GM23338 (cell line): Measurements from ENCODE around the gene KRTAP12-1. TPM values are rescaled to one million over a fixed set of nuclear protein-coding genes. Genes with fewer than 3 reads are reported as not detected.

Experiments used
- ATAC-seq: fragments of 200-7000 bp; cut with Tn5 transposase; 3 replicates; pipeline ENCODE4 v1.9.1; 2020
- DNase-seq: peaks from one replicate; pipeline ENCODE4 v3.0.0-alpha.2; 2015; ENCODE audit warnings: low spot score
- H2AFZ ChIP-seq: fragments of 200-600 bp; sonication (generic); 2 replicates; pipeline ENCODE4 v1.8.0; 2016; ENCODE audit warnings: antibody characterized with exemption, mild to moderate bottlenecking, moderate library complexity
- H3F3A ChIP-seq: fragments of 200-600 bp; sonication (generic); replicated peaks from 2 replicates; pipeline ENCODE4 v1.8.0; 2017; ENCODE audit warnings: antibody characterized with exemption, mixed run types, low read depth
- H3K27ac ChIP-seq: fragments of 200-600 bp; sonication (generic); 2 replicates; pipeline ENCODE4 v1.6.1; 2016; ENCODE audit warnings: low read depth
- H3K27me3 ChIP-seq: fragments of 200-600 bp; sonication (generic); 2 replicates; pipeline ENCODE4 v1.8.0; 2016; ENCODE audit warnings: mild to moderate bottlenecking, mixed run types, moderate library complexity; ENCODE audit not compliant: insufficient read depth
- H3K36me3 ChIP-seq: fragments of 200-600 bp; sonication (generic); 2 replicates; pipeline ENCODE4 v1.8.0; 2016; ENCODE audit warnings: mild to moderate bottlenecking; ENCODE audit not compliant: insufficient read depth
- H3K4me1 ChIP-seq: fragments of 200-600 bp; sonication (generic); 2 replicates; pipeline ENCODE4 v1.8.0; 2016; ENCODE audit warnings: mild to moderate bottlenecking, moderate library complexity; ENCODE audit not compliant: insufficient read depth
- H3K4me2 ChIP-seq: fragments of 200-600 bp; sonication (generic); 2 replicates; pipeline ENCODE4 v1.7.1; 2017; ENCODE audit warnings: mixed run types
- H3K4me3 ChIP-seq: fragments of 200-600 bp; sonication (generic); 2 replicates; pipeline ENCODE4 v1.6.1; 2016; ENCODE audit warnings: mixed run types
- H3K79me2 ChIP-seq: fragments of 200-600 bp; sonication (generic); replicated peaks from 2 replicates; pipeline ENCODE4 v1.8.0; 2017; ENCODE audit warnings: mild to moderate bottlenecking; ENCODE audit not compliant: insufficient read depth
- H3K9me2 ChIP-seq: fragments of 200-600 bp; sonication (generic); 2 replicates; pipeline ENCODE4 v1.8.0; 2017; ENCODE audit not compliant: insufficient read depth
- H4K20me1 ChIP-seq: fragments of 200-600 bp; sonication (generic); replicated peaks from 2 replicates; pipeline ENCODE4 v1.8.0; 2017; ENCODE audit warnings: mild to moderate bottlenecking; ENCODE audit not compliant: insufficient read depth
- H3K27ac Mint-ChIP-seq: 2 replicates; pipeline ENCODE4 v1.8.0; 2020; ENCODE audit warnings: inconsistent platforms, mild to moderate bottlenecking, moderate library complexity, mixed read lengths
- H3K27me3 Mint-ChIP-seq: 3 replicates; pipeline ENCODE4 v1.8.0; 2022; ENCODE audit warnings: low read depth, mild to moderate bottlenecking, moderate library complexity, mixed read lengths, inconsistent platforms; ENCODE audit not compliant: insufficient read depth, poor library complexity
- H3K36me3 Mint-ChIP-seq: 3 replicates; pipeline ENCODE4 v1.8.0; 2021; ENCODE audit warnings: low read depth, mild to moderate bottlenecking, inconsistent platforms, moderate library complexity, mixed read lengths
- H3K4me1 Mint-ChIP-seq: 3 replicates; pipeline ENCODE4 v1.8.0; 2020; ENCODE audit warnings: mild to moderate bottlenecking, inconsistent platforms, mixed read lengths
- H3K4me3 Mint-ChIP-seq: 3 replicates; pipeline ENCODE4 v1.8.0; 2021; ENCODE audit warnings: moderate library complexity, mild to moderate bottlenecking, inconsistent platforms, mixed read lengths
- H3K9me3 Mint-ChIP-seq: 3 replicates; pipeline ENCODE4 v1.8.0; 2020; ENCODE audit warnings: moderate library complexity, mild to moderate bottlenecking, inconsistent platforms, mixed read lengths
- ETS1 ChIP-seq: IDR thresholded peaks from 2 replicates; pipeline ENCODE4 v1.6.1; 2016; ENCODE audit warnings: antibody characterized with exemption
- EZH2 ChIP-seq: fragments of 200-600 bp; sonication (generic); IDR thresholded peaks from one replicate; pipeline ENCODE4 v1.8.0; 2017; ENCODE audit warnings: antibody characterized with exemption, mild to moderate bottlenecking, low read depth; ENCODE audit not compliant: unreplicated experiment
- JUNB ChIP-seq: IDR thresholded peaks from one replicate; pipeline ENCODE4 v1.6.1; 2016; ENCODE audit warnings: antibody characterized with exemption; ENCODE audit not compliant: unreplicated experiment
- NANOG ChIP-seq: IDR thresholded peaks from 2 replicates; pipeline ENCODE4 v1.6.1; 2016; ENCODE audit warnings: antibody characterized with exemption, borderline replicate concordance
- ZNF114 ChIP-seq: fragments of 250-450 bp; sonication (Bioruptor Pico); IDR thresholded peaks from 2 replicates; pipeline ENCODE4 v1.5.0; 2020; ENCODE audit warnings: mild to moderate bottlenecking, moderate library complexity
- ZNF331 ChIP-seq: fragments of 250-450 bp; sonication (Bioruptor Pico); IDR thresholded peaks from 2 replicates; pipeline ENCODE4 v1.5.0; 2020; ENCODE audit warnings: low read depth, mild to moderate bottlenecking, moderate library complexity
- ZNF462 ChIP-seq: fragments of 250-450 bp; sonication (Bioruptor Pico); IDR thresholded peaks from 2 replicates; pipeline ENCODE4 v1.5.0; 2020; ENCODE audit warnings: mild to moderate bottlenecking, moderate library complexity
- long read RNA-seq: library from polyadenylated mRNA; unstranded; transcript quantifications from one replicate; pipeline ENCODE4 v2.0.0, GENCODE V29; 2020; ENCODE audit not compliant: unreplicated experiment
- polyA plus RNA-seq: library from polyadenylated mRNA; unstranded; fragments of >200 nt; fragmentation: Nextera tagmentation; extraction: Ambion mirVana; gene quantifications from 2 replicates; pipeline ENCODE4 v1.2.1, GENCODE V29; 2016
- total RNA-seq: library from RNA; depleted of rRNA; stranded (reverse); fragments of >200 nt; shearing (Covaris generic); gene quantifications from 2 replicates; pipeline ENCODE4 v1.2.3, GENCODE V29; 2014; rRNA removed
- TF ChIP-seq, protein P1 (sequence below): IDR thresholded peaks from one replicate; pipeline ENCODE4 v1.6.1; 2018; ENCODE audit warnings: antibody characterized with exemption; ENCODE audit not compliant: unreplicated experiment

Gene KRTAP12-1, protein sequence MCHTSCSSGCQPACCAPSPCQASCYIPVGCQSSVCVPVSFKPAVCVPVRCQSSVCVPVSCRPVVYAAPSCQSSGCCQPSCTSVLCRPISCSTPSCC
- total RNA-seq (not detected in 2 replicates), polyA plus RNA-seq (not detected in 2 replicates)
- long read RNA-seq = 0 reads

DNA sequence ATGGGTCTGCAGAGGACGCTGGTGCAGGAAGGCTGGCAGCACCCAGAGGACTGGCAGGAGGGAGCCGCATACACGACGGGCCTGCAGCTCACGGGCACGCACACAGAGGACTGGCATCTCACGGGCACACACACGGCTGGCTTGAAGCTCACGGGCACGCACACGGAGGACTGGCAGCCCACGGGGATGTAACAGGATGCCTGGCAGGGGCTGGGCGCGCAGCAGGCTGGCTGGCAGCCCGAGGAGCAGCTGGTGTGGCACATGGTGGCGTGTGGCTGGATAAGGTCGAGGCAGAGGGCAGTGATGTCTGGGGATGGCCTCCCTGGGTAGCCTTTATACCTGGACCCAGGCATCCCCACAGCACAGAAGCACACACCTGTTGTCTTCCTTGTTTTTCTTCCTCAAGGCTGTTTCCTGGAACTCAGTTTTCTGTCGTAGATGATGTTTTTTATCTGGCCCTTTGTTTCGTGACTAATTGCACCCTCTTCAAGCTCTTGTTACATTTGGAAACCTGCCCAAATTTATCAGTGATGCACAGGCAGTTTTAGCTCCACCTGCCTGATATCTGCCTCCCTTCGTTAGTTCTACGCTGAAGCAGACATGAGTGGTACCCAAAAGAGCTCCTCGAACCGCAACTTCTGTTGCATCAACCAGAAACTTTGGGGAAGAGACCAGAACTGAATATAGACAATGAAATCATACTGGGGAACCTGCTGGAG is at the start of gene KRTAP12-1:
Gene KRTAP12-1, minus strand, starts transcription at position 303 of the 719 bp plus-strand sequence. Its CDS starts 40 bp downstream, at position 263.
- no peak within 1 kb of the TSS for H3K27ac Mint-ChIP-seq

More for the DNA sequence above, at the start of gene KRTAP12-1:
- Histone ChIP-seq H3K79me2 (no peaks in the 10 kb centered on the region), H4K20me1 (no peaks in the 10 kb centered on the region), H3K27me3 (no peaks in the 10 kb centered on the region), H2AFZ (peak within 1 kb of the TSS; percentile 32; the same call in 1 of the 2 replicates), H3K27ac (no peak within 1 kb of the TSS), H3K9me2 (no peaks in the 10 kb centered on the region; the same call in 1 of the 2 replicates), H3K4me3 (no peak within 1 kb of the TSS), H3K4me2 (no peak within 1 kb of the TSS), H3K36me3 (no peaks in the 10 kb centered on the region), H3K4me1 (peaks cover 6% of the 10 kb centered on the region), H3F3A (0 out of 2 replicates have a peak, but pooled peaks cover 1% of the 10 kb centered on the region)
- H3K36me3 Mint-ChIP-seq = no peaks in the 10 kb centered on the region
- H3K9me3 Mint-ChIP-seq = no peaks in the 10 kb centered on the region; the same call in 1 of the 3 replicates
- H3K27me3 Mint-ChIP-seq = peaks cover 9% of the 10 kb centered on the region
- TF ChIP-seq ZNF114 (CRISPR knock-in tag) (no peak), JUNB (no peak), ZNF331 (CRISPR knock-in tag) (no peak), ETS1 (no peak), EZH2 (no peak), NANOG (no peak), ZNF462 (CRISPR knock-in tag) (no peak)
- TF ChIP-seq, protein P1, sequence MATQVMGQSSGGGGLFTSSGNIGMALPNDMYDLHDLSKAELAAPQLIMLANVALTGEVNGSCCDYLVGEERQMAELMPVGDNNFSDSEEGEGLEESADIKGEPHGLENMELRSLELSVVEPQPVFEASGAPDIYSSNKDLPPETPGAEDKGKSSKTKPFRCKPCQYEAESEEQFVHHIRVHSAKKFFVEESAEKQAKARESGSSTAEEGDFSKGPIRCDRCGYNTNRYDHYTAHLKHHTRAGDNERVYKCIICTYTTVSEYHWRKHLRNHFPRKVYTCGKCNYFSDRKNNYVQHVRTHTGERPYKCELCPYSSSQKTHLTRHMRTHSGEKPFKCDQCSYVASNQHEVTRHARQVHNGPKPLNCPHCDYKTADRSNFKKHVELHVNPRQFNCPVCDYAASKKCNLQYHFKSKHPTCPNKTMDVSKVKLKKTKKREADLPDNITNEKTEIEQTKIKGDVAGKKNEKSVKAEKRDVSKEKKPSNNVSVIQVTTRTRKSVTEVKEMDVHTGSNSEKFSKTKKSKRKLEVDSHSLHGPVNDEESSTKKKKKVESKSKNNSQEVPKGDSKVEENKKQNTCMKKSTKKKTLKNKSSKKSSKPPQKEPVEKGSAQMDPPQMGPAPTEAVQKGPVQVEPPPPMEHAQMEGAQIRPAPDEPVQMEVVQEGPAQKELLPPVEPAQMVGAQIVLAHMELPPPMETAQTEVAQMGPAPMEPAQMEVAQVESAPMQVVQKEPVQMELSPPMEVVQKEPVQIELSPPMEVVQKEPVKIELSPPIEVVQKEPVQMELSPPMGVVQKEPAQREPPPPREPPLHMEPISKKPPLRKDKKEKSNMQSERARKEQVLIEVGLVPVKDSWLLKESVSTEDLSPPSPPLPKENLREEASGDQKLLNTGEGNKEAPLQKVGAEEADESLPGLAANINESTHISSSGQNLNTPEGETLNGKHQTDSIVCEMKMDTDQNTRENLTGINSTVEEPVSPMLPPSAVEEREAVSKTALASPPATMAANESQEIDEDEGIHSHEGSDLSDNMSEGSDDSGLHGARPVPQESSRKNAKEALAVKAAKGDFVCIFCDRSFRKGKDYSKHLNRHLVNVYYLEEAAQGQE = no peak
- ATAC-seq (no peak), DNase-seq (no peak)
- H3K4me3 Mint-ChIP-seq = no peak within 1 kb of the TSS
- H3K4me1 Mint-ChIP-seq = peaks cover 12% of the 10 kb centered on the region
